ENCODE results near the gene EPS8L2. TPM values are rescaled to one million over a fixed set of nuclear protein-coding genes. Genes with fewer than 3 reads are reported as not detected.
A peak's percentile ranks its signal among the peaks of the same experiment; 100 is the strongest.

The EPS8L2 gene
- total and polyA plus RNA-seq, 2 of the 13 experiments (the other 11 are each of a cell fraction or from before 2014, with no cell fraction given): 89.3 to 416 TPM

DNA sequence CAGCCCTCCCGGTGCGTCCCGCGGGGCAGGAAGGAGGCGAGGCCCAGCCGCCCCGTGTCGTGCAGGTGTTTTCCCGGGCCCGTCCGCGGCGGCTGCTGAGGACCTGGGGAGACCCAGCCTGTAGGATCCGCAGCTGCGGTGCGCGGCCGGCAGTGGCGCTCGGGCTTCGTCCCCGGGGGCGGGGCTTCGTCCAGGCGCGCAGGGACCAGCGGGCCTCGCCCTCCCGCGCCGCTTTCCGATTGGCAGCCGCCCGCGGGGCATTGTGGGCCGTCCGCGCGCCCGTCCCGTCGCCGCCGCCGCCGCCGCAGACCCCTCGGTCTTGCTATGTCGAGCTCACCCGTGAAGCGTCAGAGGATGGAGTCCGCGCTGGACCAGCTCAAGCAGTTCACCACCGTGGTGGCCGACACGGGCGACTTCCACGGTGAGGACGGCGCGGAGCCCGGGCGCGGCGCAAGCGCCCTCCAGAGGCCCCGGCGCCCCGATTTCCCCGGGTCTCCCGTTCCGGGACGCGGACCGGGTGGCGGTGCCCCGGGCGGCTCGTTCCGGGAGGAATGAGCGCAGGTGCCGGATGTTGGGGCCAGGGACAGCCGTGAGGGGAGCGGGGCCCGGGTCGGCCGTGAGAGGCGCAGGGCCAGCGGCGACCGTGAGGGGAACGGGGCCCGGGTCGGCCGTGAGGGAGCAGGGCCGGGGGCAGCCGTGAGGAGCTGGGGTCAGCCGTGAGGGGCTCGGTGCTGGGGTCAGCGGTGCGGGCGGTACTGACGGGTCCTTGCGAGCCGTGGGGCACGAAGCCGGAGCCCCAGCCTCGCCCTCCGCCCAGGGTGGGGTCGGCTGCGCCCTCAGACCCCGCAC, 41.4 kb downstream of the EPS8L2 start, which contains the start of gene TALDO1 (continued):
- TF ChIP-seq, protein P1, sequence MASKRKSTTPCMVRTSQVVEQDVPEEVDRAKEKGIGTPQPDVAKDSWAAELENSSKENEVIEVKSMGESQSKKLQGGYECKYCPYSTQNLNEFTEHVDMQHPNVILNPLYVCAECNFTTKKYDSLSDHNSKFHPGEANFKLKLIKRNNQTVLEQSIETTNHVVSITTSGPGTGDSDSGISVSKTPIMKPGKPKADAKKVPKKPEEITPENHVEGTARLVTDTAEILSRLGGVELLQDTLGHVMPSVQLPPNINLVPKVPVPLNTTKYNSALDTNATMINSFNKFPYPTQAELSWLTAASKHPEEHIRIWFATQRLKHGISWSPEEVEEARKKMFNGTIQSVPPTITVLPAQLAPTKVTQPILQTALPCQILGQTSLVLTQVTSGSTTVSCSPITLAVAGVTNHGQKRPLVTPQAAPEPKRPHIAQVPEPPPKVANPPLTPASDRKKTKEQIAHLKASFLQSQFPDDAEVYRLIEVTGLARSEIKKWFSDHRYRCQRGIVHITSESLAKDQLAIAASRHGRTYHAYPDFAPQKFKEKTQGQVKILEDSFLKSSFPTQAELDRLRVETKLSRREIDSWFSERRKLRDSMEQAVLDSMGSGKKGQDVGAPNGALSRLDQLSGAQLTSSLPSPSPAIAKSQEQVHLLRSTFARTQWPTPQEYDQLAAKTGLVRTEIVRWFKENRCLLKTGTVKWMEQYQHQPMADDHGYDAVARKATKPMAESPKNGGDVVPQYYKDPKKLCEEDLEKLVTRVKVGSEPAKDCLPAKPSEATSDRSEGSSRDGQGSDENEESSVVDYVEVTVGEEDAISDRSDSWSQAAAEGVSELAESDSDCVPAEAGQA (IDR thresholded peaks at IDR 0.05; ENCODE audit: low read depth): peak; percentile 46; the same call in 1 of the 2 replicates
- TF ChIP-seq, protein P1 (CRISPR knock-in tag; IDR thresholded peaks at IDR 0.05; ENCODE audit: borderline replicate concordance): peak; percentile 44; the same call in 1 of the 2 replicates
- TF ChIP-seq ZKSCAN8 (CRISPR knock-in tag; IDR thresholded peaks at IDR 0.05; ENCODE audit: borderline replicate concordance) (no peak), ARID2 (CRISPR knock-in tag; IDR thresholded peaks at IDR 0.05; ENCODE audit: borderline replicate concordance) (no peak), ZNF83 (CRISPR knock-in tag; IDR thresholded peaks at IDR 0.05; ENCODE audit: borderline replicate concordance) (no peak), ZNF10 (CRISPR knock-in tag; IDR thresholded peaks at IDR 0.05; ENCODE audit: borderline replicate concordance, low read depth) (no peak), SRSF1 (optimal IDR thresholded peaks at IDR 0.05; ENCODE audit: low read depth, low read length) (no peak), JARID2 (CRISPR knock-in tag; IDR thresholded peaks at IDR 0.05; ENCODE audit: insufficient replicate concordance) (no peak), ESRRA (CRISPR knock-in tag; IDR thresholded peaks at IDR 0.05; ENCODE audit: low read depth) (no peak), CC2D1A (CRISPR knock-in tag; IDR thresholded peaks at IDR 0.05) (no peak), ZNF562 (CRISPR knock-in tag; IDR thresholded peaks at IDR 0.05; ENCODE audit: borderline replicate concordance) (no peak), IRX3 (CRISPR knock-in tag; IDR thresholded peaks at IDR 0.05; ENCODE audit: borderline replicate concordance, low read depth) (peak; percentile 59; the same call in 1 of the 2 replicates), CEBPG (CRISPR knock-in tag; IDR thresholded peaks at IDR 0.05) (no peak), U2AF1 (optimal IDR thresholded peaks at IDR 0.05; ENCODE audit: low read depth, low read length) (no peak), SNAI1 (CRISPR knock-in tag; IDR thresholded peaks at IDR 0.05; ENCODE audit: borderline replicate concordance) (no peak), ZFYVE20 (CRISPR knock-in tag; IDR thresholded peaks at IDR 0.05; ENCODE audit: borderline replicate concordance, low read depth) (peak; percentile 25; the same call in 1 of the 2 replicates), SMAD3 (CRISPR knock-in tag; IDR thresholded peaks at IDR 0.05) (no peak), RFX1 (IDR thresholded peaks at IDR 0.05) (no peak)
- TF ChIP-seq, protein P2, sequence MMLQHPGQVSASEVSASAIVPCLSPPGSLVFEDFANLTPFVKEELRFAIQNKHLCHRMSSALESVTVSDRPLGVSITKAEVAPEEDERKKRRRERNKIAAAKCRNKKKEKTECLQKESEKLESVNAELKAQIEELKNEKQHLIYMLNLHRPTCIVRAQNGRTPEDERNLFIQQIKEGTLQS (CRISPR knock-in tag; IDR thresholded peaks at IDR 0.05): no peak
- TF ChIP-seq, protein P3, sequence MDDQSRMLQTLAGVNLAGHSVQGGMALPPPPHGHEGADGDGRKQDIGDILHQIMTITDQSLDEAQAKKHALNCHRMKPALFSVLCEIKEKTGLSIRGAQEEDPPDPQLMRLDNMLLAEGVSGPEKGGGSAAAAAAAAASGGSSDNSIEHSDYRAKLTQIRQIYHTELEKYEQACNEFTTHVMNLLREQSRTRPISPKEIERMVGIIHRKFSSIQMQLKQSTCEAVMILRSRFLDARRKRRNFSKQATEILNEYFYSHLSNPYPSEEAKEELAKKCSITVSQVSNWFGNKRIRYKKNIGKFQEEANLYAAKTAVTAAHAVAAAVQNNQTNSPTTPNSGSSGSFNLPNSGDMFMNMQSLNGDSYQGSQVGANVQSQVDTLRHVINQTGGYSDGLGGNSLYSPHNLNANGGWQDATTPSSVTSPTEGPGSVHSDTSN (CRISPR knock-in tag; IDR thresholded peaks at IDR 0.05; ENCODE audit: borderline replicate concordance): no peak; the same call in 1 of the 2 replicates
- TF ChIP-seq, protein P4, sequence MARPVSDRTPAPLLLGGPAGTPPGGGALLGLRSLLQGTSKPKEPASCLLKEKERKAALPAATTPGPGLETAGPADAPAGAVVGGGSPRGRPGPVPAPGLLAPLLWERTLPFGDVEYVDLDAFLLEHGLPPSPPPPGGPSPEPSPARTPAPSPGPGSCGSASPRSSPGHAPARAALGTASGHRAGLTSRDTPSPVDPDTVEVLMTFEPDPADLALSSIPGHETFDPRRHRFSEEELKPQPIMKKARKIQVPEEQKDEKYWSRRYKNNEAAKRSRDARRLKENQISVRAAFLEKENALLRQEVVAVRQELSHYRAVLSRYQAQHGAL (CRISPR knock-in tag; IDR thresholded peaks at IDR 0.05; ENCODE audit: not compliant biosample characterization): no peak

All from HepG2 (cell line).